Measurements from ENCODE around the gene LDLRAD4.

Gene LDLRAD4

DNA sequence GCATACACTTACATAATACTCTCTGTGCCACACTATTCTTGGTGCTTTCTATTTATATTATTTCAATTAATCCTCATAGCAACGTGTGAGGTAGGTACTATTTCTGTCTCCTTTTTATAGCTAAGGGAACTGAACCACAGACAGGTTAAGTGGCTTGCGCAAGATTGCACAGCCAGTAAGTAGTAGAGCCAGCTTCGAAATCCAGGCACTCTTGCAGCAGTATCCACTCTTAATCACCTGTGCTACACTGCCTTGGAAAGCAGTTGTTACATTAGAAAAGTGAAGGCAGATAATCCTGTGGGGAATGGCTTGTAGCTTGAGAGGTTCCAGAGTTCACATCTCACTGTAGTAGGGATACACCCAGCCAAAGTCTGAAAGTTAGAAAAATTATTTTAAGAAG is 198.3 kb downstream of the LDLRAD4 start:
- no peak overlapping the region for H3K4me3 ChIP-seq (ENCODE audit: insufficient read depth, low read length, poor library complexity, severe bottlenecking)
- H3K9ac ChIP-seq (ENCODE audit: low read length) = no peak overlapping the region
- H2AFZ ChIP-seq (ENCODE audit: low read depth, low read length, severe bottlenecking) = no peak overlapping the region
- H3K36me3 ChIP-seq (ENCODE audit: low read length) = no peaks in the 10 kb centered on the region
- H3K4me2 ChIP-seq (ENCODE audit: low read depth, low read length, poor library complexity, severe bottlenecking) = no peak overlapping the region
- H3F3A ChIP-seq (ENCODE audit: insufficient read depth) = no peaks in the 10 kb centered on the region
- no peaks in the 10 kb centered on the region for H3K27me3 ChIP-seq (ENCODE audit: low read length)
- H3K27ac ChIP-seq (ENCODE audit: low read depth, low read length) = no peak overlapping the region
- H3K9me3 ChIP-seq (ENCODE audit: insufficient read depth, low read length) = no peaks in the 10 kb centered on the region
- no peaks in the 10 kb centered on the region for H4K20me1 ChIP-seq (ENCODE audit: low read depth, low read length)
- no peaks in the 10 kb centered on the region for H3K9me2 ChIP-seq (replicated peaks; ENCODE audit: insufficient read depth, low read length)
- TF ChIP-seq, protein P1, sequence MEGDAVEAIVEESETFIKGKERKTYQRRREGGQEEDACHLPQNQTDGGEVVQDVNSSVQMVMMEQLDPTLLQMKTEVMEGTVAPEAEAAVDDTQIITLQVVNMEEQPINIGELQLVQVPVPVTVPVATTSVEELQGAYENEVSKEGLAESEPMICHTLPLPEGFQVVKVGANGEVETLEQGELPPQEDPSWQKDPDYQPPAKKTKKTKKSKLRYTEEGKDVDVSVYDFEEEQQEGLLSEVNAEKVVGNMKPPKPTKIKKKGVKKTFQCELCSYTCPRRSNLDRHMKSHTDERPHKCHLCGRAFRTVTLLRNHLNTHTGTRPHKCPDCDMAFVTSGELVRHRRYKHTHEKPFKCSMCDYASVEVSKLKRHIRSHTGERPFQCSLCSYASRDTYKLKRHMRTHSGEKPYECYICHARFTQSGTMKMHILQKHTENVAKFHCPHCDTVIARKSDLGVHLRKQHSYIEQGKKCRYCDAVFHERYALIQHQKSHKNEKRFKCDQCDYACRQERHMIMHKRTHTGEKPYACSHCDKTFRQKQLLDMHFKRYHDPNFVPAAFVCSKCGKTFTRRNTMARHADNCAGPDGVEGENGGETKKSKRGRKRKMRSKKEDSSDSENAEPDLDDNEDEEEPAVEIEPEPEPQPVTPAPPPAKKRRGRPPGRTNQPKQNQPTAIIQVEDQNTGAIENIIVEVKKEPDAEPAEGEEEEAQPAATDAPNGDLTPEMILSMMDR (IDR thresholded peaks at IDR 0.05; ENCODE audit: insufficient read depth, low read length, poor library complexity, severe bottlenecking) = no peak
- no peak for TF ChIP-seq EZH2phosphoT487 (conservative IDR thresholded peaks at IDR 0.05; ENCODE audit: low read length)
- no peaks in the 10 kb centered on the region for H3K79me2 ChIP-seq (ENCODE audit: insufficient read depth, low read length)

DNA sequence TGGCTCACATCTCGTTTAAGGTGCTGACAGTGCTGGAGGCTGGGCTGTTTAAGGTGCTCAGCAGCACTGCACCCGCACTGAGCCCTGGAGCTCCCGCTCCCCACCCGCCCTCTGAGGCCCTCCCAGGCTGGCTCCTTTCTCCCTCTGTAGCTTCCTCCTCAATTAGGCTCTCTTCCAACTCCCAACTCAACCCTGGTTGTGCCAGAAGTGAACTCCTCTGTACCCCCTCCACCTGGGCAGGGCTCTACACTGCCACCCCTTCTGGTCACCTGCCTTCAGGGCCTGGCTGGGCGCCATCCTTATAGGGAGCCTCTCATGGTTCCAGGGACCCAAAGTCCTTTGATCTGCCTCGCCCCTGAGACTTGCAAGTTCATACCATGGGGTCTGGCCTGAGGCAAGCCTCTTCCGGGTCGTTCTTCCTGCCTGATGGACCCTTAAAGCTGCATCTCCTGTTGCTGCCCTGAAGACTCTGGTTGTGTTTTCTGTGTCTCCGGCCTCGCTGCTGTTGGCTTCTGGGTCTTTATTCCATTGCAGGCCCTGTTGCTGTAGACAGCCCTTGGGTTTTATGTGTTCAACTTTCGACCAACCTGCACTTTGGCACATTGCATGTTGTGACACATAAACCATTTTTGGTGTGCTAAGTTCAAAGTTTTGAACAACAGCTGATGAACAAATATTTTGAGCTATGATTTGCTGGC is 199.6 kb downstream of the LDLRAD4 start:
- Histone ChIP-seq H3K79me2 (ENCODE audit: insufficient read depth, low read length) (no peaks in the 10 kb centered on the region), H3K9me2 (replicated peaks; ENCODE audit: insufficient read depth, low read length) (no peaks in the 10 kb centered on the region), H3K27me3 (ENCODE audit: low read length) (no peaks in the 10 kb centered on the region), H3K36me3 (ENCODE audit: low read length) (no peaks in the 10 kb centered on the region), H3K4me2 (ENCODE audit: low read depth, low read length, poor library complexity, severe bottlenecking) (no peak overlapping the region), H3K9me3 (ENCODE audit: insufficient read depth, low read length) (no peaks in the 10 kb centered on the region), H3K4me3 (ENCODE audit: insufficient read depth, low read length, poor library complexity, severe bottlenecking) (no peak overlapping the region), H3K27ac (ENCODE audit: low read depth, low read length) (no peak overlapping the region), H2AFZ (ENCODE audit: low read depth, low read length, severe bottlenecking) (no peak overlapping the region), H3K9ac (ENCODE audit: low read length) (no peak overlapping the region), H4K20me1 (ENCODE audit: low read depth, low read length) (no peaks in the 10 kb centered on the region), H3F3A (ENCODE audit: insufficient read depth) (no peaks in the 10 kb centered on the region)
- no peak for TF ChIP-seq EZH2phosphoT487 (conservative IDR thresholded peaks at IDR 0.05; ENCODE audit: low read length)

DNA sequence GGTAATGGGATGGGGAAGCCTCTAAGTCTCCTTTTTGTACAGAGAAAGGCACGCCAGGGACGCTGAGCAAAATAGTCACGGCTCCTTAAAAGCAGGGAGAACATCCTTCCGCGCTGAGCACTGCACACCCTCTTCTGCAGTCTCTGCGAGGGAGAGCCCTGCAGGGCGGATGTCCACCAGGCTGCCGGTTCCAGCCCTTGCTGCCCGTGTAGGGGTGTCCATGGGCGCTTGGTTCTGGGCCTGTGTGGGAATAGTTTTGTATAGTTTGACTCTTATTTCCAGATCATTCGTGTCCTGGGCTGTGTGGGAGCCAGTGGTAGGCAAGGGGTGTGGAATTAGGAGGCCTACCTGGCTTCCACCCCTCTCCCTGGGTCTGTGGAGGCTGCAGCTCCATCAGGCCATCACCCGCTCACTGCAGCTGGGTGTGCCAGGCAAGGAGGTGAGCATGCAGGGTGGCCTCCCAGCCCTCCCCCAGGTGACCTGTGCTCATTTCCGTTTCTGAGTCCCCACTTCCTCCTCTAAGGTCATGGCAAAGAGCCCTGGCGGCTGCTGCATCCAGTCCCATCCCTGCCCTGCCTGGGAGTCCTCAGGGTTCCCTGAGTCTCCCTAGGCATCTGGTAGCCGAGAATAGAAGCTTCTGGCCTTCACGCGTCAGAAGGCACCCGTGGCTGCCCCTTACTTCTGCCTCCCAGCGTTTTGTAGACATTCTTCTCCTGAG is 202.6 kb downstream of the LDLRAD4 start:
- H3K79me2 ChIP-seq (ENCODE audit: insufficient read depth, low read length) = no peaks in the 10 kb centered on the region
- H3K27me3 ChIP-seq (ENCODE audit: low read length) = no peaks in the 10 kb centered on the region
- no peak for TF ChIP-seq EZH2phosphoT487 (conservative IDR thresholded peaks at IDR 0.05; ENCODE audit: low read length)
- TF ChIP-seq, protein P1 (IDR thresholded peaks at IDR 0.05; ENCODE audit: insufficient read depth, low read length, poor library complexity, severe bottlenecking) = no peak
- no peaks in the 10 kb centered on the region for H4K20me1 ChIP-seq (ENCODE audit: low read depth, low read length)
- H3K36me3 ChIP-seq (ENCODE audit: low read length) = no peaks in the 10 kb centered on the region
- no peaks in the 10 kb centered on the region for H3K9me3 ChIP-seq (ENCODE audit: insufficient read depth, low read length)
- H3K4me2 ChIP-seq (ENCODE audit: low read depth, low read length, poor library complexity, severe bottlenecking) = no peak overlapping the region
- no peak overlapping the region for H3K4me3 ChIP-seq (ENCODE audit: insufficient read depth, low read length, poor library complexity, severe bottlenecking)
- peak overlapping the region; percentile 34 for H2AFZ ChIP-seq (ENCODE audit: low read depth, low read length, severe bottlenecking)
- no peaks in the 10 kb centered on the region for H3F3A ChIP-seq (ENCODE audit: insufficient read depth)
- H3K27ac ChIP-seq (ENCODE audit: low read depth, low read length) = no peak overlapping the region
- no peak overlapping the region for H3K9ac ChIP-seq (ENCODE audit: low read length)
- no peaks in the 10 kb centered on the region for H3K9me2 ChIP-seq (replicated peaks; ENCODE audit: insufficient read depth, low read length)

Measured in SU-DHL-6 (cell line).